Kidney (tissue), 14 donors: ENCODE data around the gene GTSE1. TPM values are rescaled to one million over a fixed set of nuclear protein-coding genes. Genes with fewer than 3 reads are reported as not detected.
"Not testable (repeated sequence)": the region's sequence is repeated elsewhere in the genome, so short reads cannot be mapped to it uniquely, and the experiment has no call there.

Experiments
- DNase-seq, 5 donors: peaks; one replicate each; pipeline ENCODE4 v3.0.0-alpha.2; 2013 to 2020
- FAIRE-seq: peaks from 2 replicates; lab custom pipeline; 2012; peaks lifted over from hg19 to GRCh38; lab: Jason Lieb, UNC
- H3K27ac ChIP-seq, 2 donors: one replicate each; pipeline ENCODE4 v1.7.0; 2013; ENCODE audit warnings: low read depth in 2 of 2, low read length in 2 of 2, inconsistent platforms in 1 of 2
- H3K27me3 ChIP-seq: one replicate; pipeline ENCODE4 v1.7.1; 2013; ENCODE audit warnings: low read length, inconsistent platforms; ENCODE audit not compliant: control insufficient read depth, insufficient read depth
- H3K36me3 ChIP-seq, 3 donors: one replicate each; pipeline versions ENCODE4 v1.7.0 to v1.7.1; 2013; ENCODE audit warnings: low read length in 3 of 3, control low read depth in 1 of 3, inconsistent platforms in 1 of 3; ENCODE audit not compliant: insufficient read depth in 3 of 3, control insufficient read depth in 2 of 3
- H3K4me1 ChIP-seq, 3 donors: one replicate each; pipeline versions ENCODE4 v1.7.0 to v1.7.1; 2013; ENCODE audit warnings: low read length in 3 of 3, inconsistent platforms in 1 of 3, low read depth in 1 of 3; ENCODE audit not compliant: control insufficient read depth in 2 of 3, insufficient read depth in 2 of 3
- H3K4me3 ChIP-seq, 3 donors: one replicate each; pipeline versions ENCODE4 v1.7.0 to v1.8.1; 2013; ENCODE audit warnings: low read length in 3 of 3, control low read depth in 1 of 3, inconsistent platforms in 1 of 3
- H3K9ac ChIP-seq, 3 donors: one replicate each; pipeline versions ENCODE4 v1.7.0 to v1.7.1; 2013; ENCODE audit warnings: low read length in 3 of 3, control low read depth in 1 of 3, inconsistent platforms in 1 of 3
- H3K9me3 ChIP-seq, 3 donors: one replicate each; pipeline versions ENCODE4 v1.7.0 to v1.7.1; 2013; ENCODE audit warnings: low read length in 3 of 3, control low read depth in 1 of 3, inconsistent platforms in 1 of 3; ENCODE audit not compliant: control insufficient read depth in 2 of 3, insufficient read depth in 1 of 3
- intact Hi-C: fragments of 100-400 bp; cut with DNase I; formaldehyde crosslinking; loops from one replicate; pipeline ENCODE4 v1.11.1; 2022
- polyA plus RNA-seq: library from polyadenylated mRNA; stranded (reverse); fragments of 350-450 nt; fragmentation: Illumina TruSeq; extraction: RNeasy Lipid Tissue Mini Kit (QIAGEN cat#74804); gene quantifications from one replicate; pipeline ENCODE4 v1.2.3, GENCODE V29; 2014; ENCODE audit warnings: low read depth, low replicate concordance; ENCODE audit not compliant: insufficient read depth
- total RNA-seq: library from RNA; stranded (reverse); fragmentation: NEBNext Ultra II Directional; extraction: Animal tissue kit (Norgen Biotek cat#: 25700); gene quantifications from one replicate; pipeline ENCODE4 v1.2.1, GENCODE V29; 2021
- TF ChIP-seq, protein P1 (sequence below): IDR thresholded peaks from 3 replicates; pipeline ENCODE4 v1.5.1; 2012; ENCODE audit warnings: mild to moderate bottlenecking, moderate library complexity, borderline replicate concordance; ENCODE audit not compliant: insufficient read depth; ENCODE audit errors: extremely low read depth
- donor health status: control.
- donor health status: control.
- donor health status: control.
- donor health status: control.
- donor health status: control.
- donor health status: DM: yes; HTN: yes; CAD: no.
- donor health status: Normal renal cell carcinoma (clear cell type).

GTSE1 gene
- total and polyA plus RNA-seq, 2 donors from 2014 or later, result 0.41 to 0.94 TPM

DNA sequence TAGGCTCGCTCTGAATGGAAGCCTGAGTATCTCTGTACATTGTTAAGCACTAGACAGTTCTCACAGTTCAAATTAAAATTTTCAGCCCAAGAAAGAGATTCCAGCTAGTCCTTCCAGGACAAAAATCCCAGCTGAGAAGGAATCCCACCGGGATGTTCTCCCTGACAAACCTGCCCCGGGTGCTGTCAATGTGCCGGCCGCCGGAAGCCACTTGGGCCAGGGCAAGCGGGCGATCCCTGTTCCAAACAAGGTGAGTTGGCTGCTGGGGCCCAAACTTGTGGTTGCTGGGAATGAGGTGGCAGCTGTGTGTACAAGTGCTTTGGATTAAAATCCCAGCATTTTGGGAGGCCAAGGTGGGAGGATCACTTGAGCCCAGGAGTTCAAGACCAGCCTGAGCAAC, 15.4 kb downstream of the GTSE1 start:
- DNase-seq (peak in 1 of 5 donors; percentile 41), FAIRE-seq (no peak)
- TF ChIP-seq, protein P1, sequence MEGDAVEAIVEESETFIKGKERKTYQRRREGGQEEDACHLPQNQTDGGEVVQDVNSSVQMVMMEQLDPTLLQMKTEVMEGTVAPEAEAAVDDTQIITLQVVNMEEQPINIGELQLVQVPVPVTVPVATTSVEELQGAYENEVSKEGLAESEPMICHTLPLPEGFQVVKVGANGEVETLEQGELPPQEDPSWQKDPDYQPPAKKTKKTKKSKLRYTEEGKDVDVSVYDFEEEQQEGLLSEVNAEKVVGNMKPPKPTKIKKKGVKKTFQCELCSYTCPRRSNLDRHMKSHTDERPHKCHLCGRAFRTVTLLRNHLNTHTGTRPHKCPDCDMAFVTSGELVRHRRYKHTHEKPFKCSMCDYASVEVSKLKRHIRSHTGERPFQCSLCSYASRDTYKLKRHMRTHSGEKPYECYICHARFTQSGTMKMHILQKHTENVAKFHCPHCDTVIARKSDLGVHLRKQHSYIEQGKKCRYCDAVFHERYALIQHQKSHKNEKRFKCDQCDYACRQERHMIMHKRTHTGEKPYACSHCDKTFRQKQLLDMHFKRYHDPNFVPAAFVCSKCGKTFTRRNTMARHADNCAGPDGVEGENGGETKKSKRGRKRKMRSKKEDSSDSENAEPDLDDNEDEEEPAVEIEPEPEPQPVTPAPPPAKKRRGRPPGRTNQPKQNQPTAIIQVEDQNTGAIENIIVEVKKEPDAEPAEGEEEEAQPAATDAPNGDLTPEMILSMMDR, result no peak
- Histone ChIP-seq H3K4me3 (no peak overlapping the region), H3K36me3 (no peaks in the 10 kb centered on the region), H3K27ac (no peak overlapping the region), H3K9me3 (no peaks in the 10 kb centered on the region), H3K9ac (no peak overlapping the region), H3K27me3 (no peaks in the 10 kb centered on the region), H3K4me1 (no peaks in the 10 kb centered on the region)
- intact Hi-C loops, result loop anchor here (5.0 kb wide), 1 partner anchor 190 kb away; no protein-coding TSS in a partner anchor

DNA sequence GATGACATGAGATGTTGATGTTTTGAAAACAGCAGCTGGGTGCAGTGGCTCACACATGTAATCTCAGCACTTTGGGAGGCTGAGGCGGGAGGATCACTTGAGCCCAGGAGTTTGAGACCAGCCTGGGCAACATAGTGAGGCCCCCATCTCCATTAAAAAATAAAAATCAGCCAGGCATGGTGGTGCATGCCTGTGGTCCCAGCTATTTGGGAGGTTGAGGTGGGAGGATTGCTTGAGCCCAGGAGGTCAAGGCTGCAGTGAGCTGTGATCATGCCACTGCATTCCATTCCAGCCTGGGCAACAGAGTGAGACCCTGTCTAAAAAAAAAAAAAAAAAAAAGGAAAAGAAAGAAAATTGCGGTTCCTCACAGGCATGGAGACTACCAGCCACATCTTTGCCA, 16.2 kb downstream of the GTSE1 start:
- not testable (repeated sequence) for H3K4me3 ChIP-seq, H3K36me3 ChIP-seq, H3K27ac ChIP-seq, H3K9ac ChIP-seq, H3K9me3 ChIP-seq, H3K4me1 ChIP-seq, H3K27me3 ChIP-seq, FAIRE-seq
- peak in 1 of 5 donors; percentile 15 for DNase-seq
- intact Hi-C loops, result loop anchor here (5.0 kb wide), 1 partner anchor 191 kb away; no protein-coding TSS in a partner anchor

DNA sequence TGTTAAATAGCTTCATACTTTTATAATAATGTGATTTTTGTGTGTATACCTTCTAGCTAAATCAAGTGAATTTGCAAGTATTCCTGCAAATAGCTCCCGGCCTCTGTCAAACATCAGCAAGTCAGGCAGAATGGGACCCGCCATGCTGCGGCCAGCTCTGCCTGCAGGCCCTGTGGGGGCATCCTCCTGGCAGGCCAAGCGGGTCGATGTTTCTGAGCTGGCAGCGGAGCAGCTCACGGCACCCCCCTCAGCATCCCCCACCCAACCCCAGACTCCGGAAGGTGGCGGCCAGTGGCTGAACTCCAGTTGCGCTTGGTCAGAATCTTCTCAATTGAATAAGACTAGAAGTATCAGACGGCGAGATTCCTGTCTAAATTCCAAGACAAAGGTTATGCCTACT, 19.3 kb downstream of the GTSE1 start:
- H3K36me3 ChIP-seq, result no peaks in the 10 kb centered on the region
- H3K4me3 ChIP-seq, result no peak overlapping the region
- no peaks in the 10 kb centered on the region for H3K9me3 ChIP-seq
- H3K27me3 ChIP-seq, result no peaks in the 10 kb centered on the region
- TF ChIP-seq, protein P1, result no peak
- H3K4me1 ChIP-seq, result no peaks in the 10 kb centered on the region
- no peak for FAIRE-seq
- H3K9ac ChIP-seq, result no peak overlapping the region
- intact Hi-C loops, result no loop called here
- H3K27ac ChIP-seq, result no peak overlapping the region
- DNase-seq, result no peak

DNA sequence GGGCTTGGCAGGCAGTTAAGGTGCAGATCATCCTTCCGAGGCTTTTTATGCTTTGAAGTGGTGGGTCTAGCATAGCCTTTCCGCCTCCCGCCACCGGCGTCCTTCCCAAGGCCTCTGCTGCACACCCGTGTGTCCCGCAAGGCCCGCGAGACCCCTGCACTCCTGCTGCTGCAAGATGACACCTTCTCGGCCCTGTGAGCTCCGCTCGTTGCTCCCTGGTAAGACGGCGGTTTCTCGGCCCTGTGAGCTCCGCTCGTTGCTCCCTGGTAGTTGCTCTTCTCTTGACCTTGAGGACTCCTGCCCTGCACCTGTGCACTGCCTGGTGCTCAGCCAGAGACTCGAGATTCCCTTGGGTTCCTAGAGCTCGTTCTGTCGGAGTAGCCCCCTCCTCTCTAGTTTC, 21.0 kb downstream of the GTSE1 start:
- peak in 1 of 5 donors; percentile 65 for DNase-seq
- H3K9me3 ChIP-seq, result no peaks in the 10 kb centered on the region
- no peaks in the 10 kb centered on the region for H3K36me3 ChIP-seq
- intact Hi-C loops, result no loop called here
- TF ChIP-seq, protein P1, result no peak
- H3K9ac ChIP-seq, result no peak overlapping the region
- no peak overlapping the region for H3K27ac ChIP-seq
- FAIRE-seq, result no peak
- H3K4me1 ChIP-seq, result no peaks in the 10 kb centered on the region
- no peaks in the 10 kb centered on the region for H3K27me3 ChIP-seq
- no peak overlapping the region for H3K4me3 ChIP-seq
